ENCODE data around the gene GRAP2.

The GRAP2 gene

GRCh38 chr22:39967996-39968972 lies 67.4 kb downstream of the GRAP2 start:
- Mint-ChIP-seq H3K27ac (peak overlapping the region; percentile 6), H3K9me3 (no peaks in the 10 kb centered on the region), H3K36me3 (ENCODE audit: low read depth) (peaks cover 98% of the 10 kb centered on the region), H3K4me3 (no peak overlapping the region), H3K27me3 (no peaks in the 10 kb centered on the region), H3K4me1 (ENCODE audit: low read depth) (peaks cover 18% of the 10 kb centered on the region)
- DNase-seq = no peak

DNA sequence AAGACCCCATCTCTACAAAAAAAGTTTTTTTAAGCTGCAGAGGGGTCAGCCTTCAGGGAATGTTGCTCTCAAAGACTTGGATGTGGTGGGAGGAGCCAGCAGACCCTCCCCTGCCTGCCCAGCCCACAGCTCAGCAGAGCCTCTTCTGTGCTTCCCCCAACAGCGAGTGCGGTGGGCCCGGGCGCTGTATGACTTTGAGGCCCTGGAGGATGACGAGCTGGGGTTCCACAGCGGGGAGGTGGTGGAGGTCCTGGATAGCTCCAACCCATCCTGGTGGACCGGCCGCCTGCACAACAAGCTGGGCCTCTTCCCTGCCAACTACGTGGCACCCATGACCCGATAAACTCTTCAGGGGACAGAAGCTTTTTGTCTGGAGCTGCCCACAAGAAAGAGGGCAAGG lies 69.9 kb downstream of the GRAP2 start:
- Mint-ChIP-seq H3K4me3 (no peak overlapping the region), H3K27me3 (no peaks in the 10 kb centered on the region), H3K9me3 (no peaks in the 10 kb centered on the region), H3K4me1 (ENCODE audit: low read depth) (peaks cover 6% of the 10 kb centered on the region), H3K36me3 (ENCODE audit: low read depth) (peaks cover 88% of the 10 kb centered on the region), H3K27ac (no peak overlapping the region)
- DNase-seq = no peak

DNA sequence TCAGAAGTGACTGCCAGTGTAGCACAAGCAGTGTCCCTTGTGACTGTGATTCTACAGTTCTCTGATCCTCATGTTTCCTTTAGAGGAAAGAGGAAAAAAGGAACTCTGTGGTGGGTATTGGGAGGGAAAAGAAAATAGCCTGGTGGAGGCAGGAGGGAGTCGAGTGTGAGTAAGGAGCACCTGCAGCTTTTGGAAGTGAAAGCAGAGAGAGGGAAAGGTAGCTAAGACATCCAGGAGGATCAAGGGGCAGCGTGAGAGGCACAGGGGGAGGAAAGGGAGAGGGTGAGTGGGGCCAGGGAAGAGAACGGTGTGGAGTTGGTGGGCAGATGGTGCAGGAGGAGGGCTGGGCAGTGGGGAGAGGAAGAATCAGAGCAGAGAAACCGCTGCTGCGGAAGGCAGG lies 71.8 kb downstream of the GRAP2 start:
- no peaks in the 10 kb centered on the region for H3K27me3 Mint-ChIP-seq

DNA sequence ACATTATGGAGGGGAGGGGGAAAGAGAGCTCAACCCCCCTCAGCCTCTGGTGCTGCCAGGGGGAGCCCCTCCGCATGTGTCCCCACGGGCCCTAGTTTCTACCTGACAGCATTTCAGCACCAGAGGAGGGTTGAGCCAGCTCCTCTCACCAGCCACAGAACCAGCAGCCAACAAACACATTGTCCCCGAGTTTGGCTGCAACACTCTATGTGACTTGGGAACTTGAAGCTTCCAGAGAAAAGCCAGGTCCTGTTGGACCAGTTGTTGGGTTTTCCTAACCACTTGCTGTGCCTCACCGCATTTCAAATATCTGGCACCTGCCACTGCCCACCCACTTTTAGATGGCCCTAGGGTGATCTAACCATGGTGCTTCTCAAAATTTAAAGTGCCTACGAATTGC lies 72.8 kb downstream of the GRAP2 start:
- DNase-seq = no peak
- no peaks in the 10 kb centered on the region for H3K27me3 Mint-ChIP-seq
- H3K9me3 Mint-ChIP-seq = no peaks in the 10 kb centered on the region
- H3K4me1 Mint-ChIP-seq (ENCODE audit: low read depth) = no peaks in the 10 kb centered on the region
- peaks cover 68% of the 10 kb centered on the region for H3K36me3 Mint-ChIP-seq (ENCODE audit: low read depth)
- no peak overlapping the region for H3K27ac Mint-ChIP-seq
- no peak overlapping the region for H3K4me3 Mint-ChIP-seq

More for the DNA sequence above, 71.8 kb downstream of the GRAP2 start:
- DNase-seq = no peak
- peak overlapping the region; percentile 0 for H3K27ac Mint-ChIP-seq
- H3K4me1 Mint-ChIP-seq (ENCODE audit: low read depth) = no peaks in the 10 kb centered on the region
- H3K9me3 Mint-ChIP-seq = no peaks in the 10 kb centered on the region
- H3K4me3 Mint-ChIP-seq = no peak overlapping the region
- H3K36me3 Mint-ChIP-seq (ENCODE audit: low read depth) = peaks cover 78% of the 10 kb centered on the region

GRCh38 chr22:39974065-39974464 lies 73.2 kb downstream of the GRAP2 start:
- Mint-ChIP-seq H3K4me1 (ENCODE audit: low read depth) (peaks cover 4% of the 10 kb centered on the region), H3K27ac (no peak overlapping the region), H3K36me3 (ENCODE audit: low read depth) (peaks cover 64% of the 10 kb centered on the region), H3K4me3 (no peak overlapping the region), H3K9me3 (no peaks in the 10 kb centered on the region), H3K27me3 (no peaks in the 10 kb centered on the region)
- no peak for DNase-seq

DNA sequence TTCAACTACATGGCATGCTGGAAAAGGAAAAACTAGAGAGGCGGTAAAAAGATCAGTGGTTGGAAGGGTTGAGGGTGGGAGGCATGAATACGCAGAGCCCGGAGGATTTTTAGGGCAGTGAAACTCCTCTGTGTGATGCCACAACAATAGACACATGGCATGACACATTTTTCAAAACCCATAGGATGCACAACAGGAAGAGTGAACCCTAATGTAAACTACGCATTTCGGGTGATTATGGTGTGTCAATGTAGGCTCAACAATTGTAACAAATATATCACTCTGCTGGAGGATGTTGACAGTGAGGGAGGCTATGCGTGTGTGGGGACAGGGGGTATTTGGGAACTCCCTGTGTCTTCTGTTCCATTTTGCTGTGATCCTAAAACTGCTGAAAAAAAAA lies 78.2 kb downstream of the GRAP2 start:
- Mint-ChIP-seq H3K27me3 (no peaks in the 10 kb centered on the region), H3K4me3 (no peak overlapping the region), H3K4me1 (ENCODE audit: low read depth) (peaks cover 21% of the 10 kb centered on the region), H3K36me3 (ENCODE audit: low read depth) (peaks cover 17% of the 10 kb centered on the region), H3K27ac (peak overlapping the region; percentile 2), H3K9me3 (no peaks in the 10 kb centered on the region)
- no peak for DNase-seq

DNA sequence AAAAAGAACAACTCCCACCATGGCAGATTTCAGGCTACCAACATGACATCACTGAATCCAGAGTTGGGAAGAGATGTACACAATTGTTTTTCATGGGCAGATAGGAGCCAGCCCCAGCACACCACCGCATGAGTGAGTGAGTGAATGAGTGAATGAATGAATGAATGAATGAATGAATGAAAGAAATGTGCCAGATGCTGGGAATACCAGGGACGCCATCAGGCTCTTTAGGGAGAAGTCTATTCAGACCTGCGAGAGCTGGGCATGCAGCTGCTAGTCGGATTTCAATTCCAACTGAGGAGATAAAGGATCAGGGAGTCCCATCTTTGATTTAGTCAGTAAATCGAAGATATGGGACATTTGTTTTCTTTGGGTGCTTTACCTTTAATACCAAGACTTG lies 78.6 kb downstream of the GRAP2 start:
- Mint-ChIP-seq H3K9me3 (no peaks in the 10 kb centered on the region), H3K4me3 (no peak overlapping the region), H3K36me3 (ENCODE audit: low read depth) (peaks cover 16% of the 10 kb centered on the region), H3K27me3 (no peaks in the 10 kb centered on the region), H3K27ac (peak overlapping the region; percentile 2), H3K4me1 (ENCODE audit: low read depth) (peaks cover 21% of the 10 kb centered on the region)
- DNase-seq = no peak

DNA sequence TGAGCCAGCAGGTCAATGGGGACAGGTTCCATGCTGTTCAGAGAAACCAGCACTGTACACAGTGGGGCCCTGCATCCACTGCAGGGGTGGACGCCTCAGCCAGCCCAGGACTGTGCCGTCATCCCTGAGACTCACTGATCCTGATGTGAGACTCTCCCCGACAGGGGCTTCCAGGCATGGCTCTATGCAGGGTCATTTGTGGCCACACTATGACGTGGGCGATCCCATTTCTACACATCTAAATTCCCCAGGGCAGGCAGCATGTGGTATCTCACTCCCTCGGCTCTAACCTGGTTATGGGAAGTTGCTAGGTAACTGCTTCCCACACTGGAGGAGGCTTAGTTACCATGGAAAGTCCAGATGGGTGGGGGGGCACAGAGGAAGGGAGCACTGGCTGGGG lies 79.7 kb downstream of the GRAP2 start:
- H3K4me1 Mint-ChIP-seq (ENCODE audit: low read depth) = peaks cover 28% of the 10 kb centered on the region
- H3K9me3 Mint-ChIP-seq = no peaks in the 10 kb centered on the region
- DNase-seq = no peak
- H3K4me3 Mint-ChIP-seq = no peak overlapping the region
- no peaks in the 10 kb centered on the region for H3K27me3 Mint-ChIP-seq
- peaks cover 11% of the 10 kb centered on the region for H3K36me3 Mint-ChIP-seq (ENCODE audit: low read depth)
- peak overlapping the region; percentile 19 for H3K27ac Mint-ChIP-seq

GRCh38 chr22:39983346-39983745 lies 82.5 kb downstream of the GRAP2 start:
- Mint-ChIP-seq H3K4me3 (no peak overlapping the region), H3K27me3 (no peaks in the 10 kb centered on the region), H3K36me3 (ENCODE audit: low read depth) (no peaks in the 10 kb centered on the region), H3K9me3 (no peaks in the 10 kb centered on the region), H3K4me1 (ENCODE audit: low read depth) (peaks cover 33% of the 10 kb centered on the region), H3K27ac (no peak overlapping the region)
- DNase-seq = no peak

DNA sequence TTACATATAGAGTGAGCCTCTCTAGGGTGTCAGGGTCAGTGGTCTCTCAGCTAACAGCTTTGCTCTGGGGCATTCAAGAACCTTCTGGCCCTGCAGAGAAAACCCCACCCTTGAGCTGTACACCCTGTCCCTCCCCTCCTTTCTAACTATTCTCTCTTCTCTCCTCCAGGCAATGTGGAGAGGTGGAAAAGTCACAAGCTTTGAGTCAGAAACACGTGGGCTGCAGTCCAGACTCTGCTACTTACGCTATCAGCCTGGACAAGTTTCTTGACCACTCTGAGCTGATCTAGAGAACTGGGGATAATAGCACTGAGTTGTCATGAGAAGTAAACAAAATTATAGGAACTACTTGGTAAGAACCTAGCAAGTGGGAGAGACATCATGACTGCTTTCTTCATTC lies 83.1 kb downstream of the GRAP2 start:
- H3K4me3 Mint-ChIP-seq = no peak overlapping the region
- no peak overlapping the region for H3K27ac Mint-ChIP-seq
- H3K9me3 Mint-ChIP-seq = no peaks in the 10 kb centered on the region
- no peaks in the 10 kb centered on the region for H3K36me3 Mint-ChIP-seq (ENCODE audit: low read depth)
- H3K4me1 Mint-ChIP-seq (ENCODE audit: low read depth) = peaks cover 30% of the 10 kb centered on the region
- no peak for DNase-seq
- no peaks in the 10 kb centered on the region for H3K27me3 Mint-ChIP-seq

GRCh38 chr22:39984746-39985145 lies 83.9 kb downstream of the GRAP2 start:
- Mint-ChIP-seq H3K36me3 (ENCODE audit: low read depth) (no peaks in the 10 kb centered on the region), H3K27ac (no peak overlapping the region), H3K9me3 (no peaks in the 10 kb centered on the region), H3K27me3 (peaks cover 3% of the 10 kb centered on the region), H3K4me1 (ENCODE audit: low read depth) (peaks cover 23% of the 10 kb centered on the region), H3K4me3 (no peak overlapping the region)
- DNase-seq = no peak

DNA sequence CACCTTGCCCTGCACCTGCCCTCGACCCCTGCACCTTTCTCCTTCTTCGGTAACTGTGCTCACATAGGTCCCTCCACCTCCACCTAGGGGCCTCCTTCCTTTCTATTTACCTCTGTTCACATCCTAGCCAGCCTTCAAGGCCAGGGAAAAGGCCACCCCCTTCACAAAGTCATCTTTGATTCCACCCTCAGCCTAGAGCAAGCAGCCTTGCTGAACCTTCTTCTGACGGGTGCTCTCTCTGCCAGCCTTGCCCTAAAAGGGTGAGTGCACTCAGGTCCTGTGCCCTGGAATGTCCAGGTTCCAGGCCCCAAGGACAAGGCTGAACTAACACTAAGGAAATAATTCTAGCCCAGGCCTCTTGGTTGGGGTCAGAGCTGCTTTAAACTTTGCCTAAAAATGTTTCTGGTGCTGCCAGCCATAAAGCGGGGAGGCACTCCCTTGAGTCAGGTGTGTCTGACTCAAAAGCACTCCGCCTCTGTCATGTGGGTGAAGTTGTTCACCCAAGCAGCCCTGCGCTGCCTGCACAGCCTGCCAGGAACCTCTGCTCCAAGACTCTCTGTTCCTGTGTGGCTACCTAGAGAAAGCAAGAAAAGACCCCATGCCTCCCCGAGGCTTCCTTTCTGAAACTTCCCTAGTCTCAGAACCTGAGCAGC lies 84.6 kb downstream of the GRAP2 start:
- H3K4me3 Mint-ChIP-seq = no peak overlapping the region
- peak overlapping the region; percentile 26 for H3K27ac Mint-ChIP-seq
- peaks cover 3% of the 10 kb centered on the region for H3K27me3 Mint-ChIP-seq
- no peaks in the 10 kb centered on the region for H3K36me3 Mint-ChIP-seq (ENCODE audit: low read depth)
- H3K9me3 Mint-ChIP-seq = no peaks in the 10 kb centered on the region
- peak; percentile 37 for DNase-seq
- peaks cover 15% of the 10 kb centered on the region for H3K4me1 Mint-ChIP-seq (ENCODE audit: low read depth)

- no peak overlapping the region for H3K27ac Mint-ChIP-seq
- no peak overlapping the region for H3K4me3 Mint-ChIP-seq
- no peaks in the 10 kb centered on the region for H3K36me3 Mint-ChIP-seq (ENCODE audit: low read depth)
- no peaks in the 10 kb centered on the region for H3K9me3 Mint-ChIP-seq
- H3K4me1 Mint-ChIP-seq (ENCODE audit: low read depth) = peaks cover 12% of the 10 kb centered on the region
- DNase-seq = no peak
- peaks cover 6% of the 10 kb centered on the region for H3K27me3 Mint-ChIP-seq
These were observed 87.7 kb downstream of the GRAP2 start for GRCh38 chr22:39988386-39989114.

- H3K27ac Mint-ChIP-seq = no peak overlapping the region
- H3K27me3 Mint-ChIP-seq = peaks cover 13% of the 10 kb centered on the region
- peaks cover 20% of the 10 kb centered on the region for H3K4me1 Mint-ChIP-seq (ENCODE audit: low read depth)
- no peaks in the 10 kb centered on the region for H3K36me3 Mint-ChIP-seq (ENCODE audit: low read depth)
- no peak for DNase-seq
- H3K4me3 Mint-ChIP-seq = no peak overlapping the region
- no peaks in the 10 kb centered on the region for H3K9me3 Mint-ChIP-seq
These were observed 88.7 kb downstream of the GRAP2 start for GRCh38 chr22:39989633-39990032.

All from activated T-cell treated with anti-CD3 and anti-CD28 coated beads, Interleukin-2, amount 50 U/mL, for 24 hours (primary cell).